A549 (cell line): ENCODE measurements around the gene SOHLH2. TPM values are rescaled to one million over a fixed set of nuclear protein-coding genes. Genes with fewer than 3 reads are reported as not detected.

Experiments
- ATAC-seq, 2 experiments: fragments of 200-7000 bp in 1 of 2; fragments of >200 bp in 1 of 2; cut with Nextera tagmentation in 1 of 2; cut with Tn5 transposase in 1 of 2; 3 replicates each; pipeline versions ENCODE4 v1.8.0 to v1.9.1; 2018 to 2020; ENCODE audit warnings: mild to moderate bottlenecking in 1 of 2, moderate library complexity in 1 of 2
- CTCF ChIA-PET: fragments of 300-600 bp; sonication (Branson Sonifier 250); formaldehyde crosslinking; extraction: SDS; loops from one replicate; lab custom pipeline; 2021; ENCODE audit warnings: antibody characterized with exemption, inconsistent platforms; lab: Yijun Ruan, JAX
- POLR2A ChIA-PET: fragments of 350-600 bp; formaldehyde crosslinking; extraction: SDS; loops from one replicate; lab custom pipeline; 2021; ENCODE audit warnings: antibody characterized with exemption, inconsistent platforms; lab: Yijun Ruan, JAX
- DNase-seq, 2 experiments: peaks; one replicate each; pipeline versions ENCODE4 v3.0.0 to v3.0.0-alpha.2; 2011 to 2016; ENCODE audit warnings: low read depth in 1 of 2, low spot score in 1 of 2
- FAIRE-seq: peaks from 2 replicates; lab custom pipeline; 2011; peaks lifted over from hg19 to GRCh38; lab: Jason Lieb, UNC
- H3K27ac ChIP-seq, 2 experiments: fragments of >200 bp; sonication (Bioruptor Twin); formaldehyde crosslinking; 3 replicates each; pipeline ENCODE4 v1.5.1; 2016 to 2017
- H3K4me1 ChIP-seq: fragments of >200 bp; sonication (Bioruptor Twin); formaldehyde crosslinking; 3 replicates; pipeline ENCODE4 v1.6.1; 2016
- H3K4me2 ChIP-seq: fragments of >200 bp; sonication (Bioruptor Twin); formaldehyde crosslinking; 3 replicates; pipeline ENCODE4 v1.6.1; 2016
- H3K4me3 ChIP-seq: fragments of >200 bp; sonication (Bioruptor Twin); formaldehyde crosslinking; 3 replicates; pipeline ENCODE4 v1.5.1; 2016
- H3K9me3 ChIP-seq: fragments of >200 bp; sonication (Bioruptor Twin); formaldehyde crosslinking; 3 replicates; pipeline ENCODE4 v1.6.1; 2016
- BCL3 ChIP-seq: fragments of >200 bp; sonication (Bioruptor Twin); formaldehyde crosslinking; IDR thresholded peaks from 3 replicates; pipeline ENCODE4 v1.6.1; 2016
- CBX2 ChIP-seq: fragments of 200-600 bp; sonication (generic); IDR thresholded peaks from 2 replicates; pipeline ENCODE4 v1.6.1; 2016; ENCODE audit warnings: low read depth, mild to moderate bottlenecking, borderline replicate concordance
- CHD2 ChIP-seq: fragments of 150-350 bp; IDR thresholded peaks from 2 replicates; pipeline ENCODE4 v1.6.1; 2014; ENCODE audit warnings: low read length; ENCODE audit not compliant: partially characterized antibody
- EHF ChIP-seq: fragments of 250-450 bp; sonication (Bioruptor Pico); IDR thresholded peaks from 2 replicates; pipeline ENCODE4 v1.5.0; 2020; ENCODE audit warnings: mild to moderate bottlenecking
- EHMT2 ChIP-seq: fragments of 200-600 bp; sonication (generic); IDR thresholded peaks from 2 replicates; pipeline ENCODE4 v1.6.1; 2016; ENCODE audit warnings: antibody characterized with exemption, low read depth, mild to moderate bottlenecking, moderate library complexity
- ELK1 ChIP-seq: fragments of 150-350 bp; IDR thresholded peaks from 2 replicates; pipeline ENCODE4 v1.6.1; 2014; ENCODE audit warnings: low read depth, mild to moderate bottlenecking, low read length
- GATA3 ChIP-seq: IDR thresholded peaks from 2 replicates; pipeline ENCODE4 v1.6.1; 2012; ENCODE audit warnings: borderline replicate concordance
- HDAC2 ChIP-seq: fragments of 200-600 bp; sonication (generic); IDR thresholded peaks from 2 replicates; pipeline ENCODE4 v1.6.1; 2016
- MAX ChIP-seq: IDR thresholded peaks from 2 replicates; pipeline ENCODE4 v1.6.1; 2012
- MYC ChIP-seq: IDR thresholded peaks from 2 replicates; pipeline ENCODE4 v1.6.1; 2012; ENCODE audit warnings: mild to moderate bottlenecking, inconsistent platforms, low read length, improper control_type of control experiment, borderline replicate concordance
- NR3C1 ChIP-seq: fragments of >200 bp; sonication (Bioruptor Twin); formaldehyde crosslinking; IDR thresholded peaks from 3 replicates; pipeline ENCODE4 v1.6.1; 2017
- PHF8 ChIP-seq: fragments of 200-600 bp; sonication (generic); IDR thresholded peaks from 2 replicates; pipeline ENCODE4 v1.6.1; 2016; ENCODE audit warnings: low read depth, mild to moderate bottlenecking, antibody characterized with exemption, moderate library complexity, borderline replicate concordance
- POLR2A ChIP-seq: IDR thresholded peaks from 2 replicates; pipeline ENCODE4 v1.6.1; 2012; ENCODE audit warnings: mild to moderate bottlenecking, low read length
- RARB ChIP-seq: fragments of 250-450 bp; sonication (Bioruptor Pico); IDR thresholded peaks from 2 replicates; pipeline ENCODE4 v1.8.0; 2021; ENCODE audit warnings: mild to moderate bottlenecking, moderate library complexity
- TFCP2L1 ChIP-seq: fragments of 250-450 bp; sonication (Bioruptor Pico); IDR thresholded peaks from 2 replicates; pipeline ENCODE4 v1.5.0; 2021; ENCODE audit warnings: mild to moderate bottlenecking
- USF2 ChIP-seq: fragments of 450-650 bp; IDR thresholded peaks from 2 replicates; pipeline ENCODE4 v1.6.1; 2014; ENCODE audit warnings: antibody characterized with exemption
- ZFP36 ChIP-seq: fragments of 450-650 bp; IDR thresholded peaks from 2 replicates; pipeline ENCODE4 v1.6.1; 2014; ENCODE audit warnings: borderline replicate concordance; ENCODE audit not compliant: partially characterized antibody
- ZSCAN20 ChIP-seq: fragments of 250-450 bp; sonication (Bioruptor Pico); IDR thresholded peaks from 2 replicates; pipeline ENCODE4 v1.8.0; 2022; ENCODE audit warnings: mild to moderate bottlenecking, moderate library complexity
- WGBS: methylation state at CpG from one replicate; pipeline ENCODE4 v1.1.6; 2017; ENCODE audit errors: missing lambda C conversion rate; 5-methylcytosine and 5-hydroxymethylcytosine counted together
- polyA plus RNA-seq, 4 experiments: library from polyadenylated mRNA; depleted of rRNA in 3 of 4; stranded (reverse); fragments of >200 nt; fragmentation: RNase III in 1 of 4; extraction: RNeasy Plus Mini Kit Qiagen cat#74134 plus additional on column Dnase treatment in 1 of 4; gene quantifications; 2 replicates in 3 of 4; 3 replicates in 1 of 4; pipeline ENCODE4 v1.2.3, GENCODE V29; 2011 to 2017
- TF ChIP-seq, protein P1 (sequence below): fragments of 250-450 bp; sonication (Bioruptor Pico); IDR thresholded peaks from 2 replicates; pipeline ENCODE4 v1.5.0; 2021; ENCODE audit warnings: mild to moderate bottlenecking, moderate library complexity, borderline replicate concordance
- TF ChIP-seq, protein P2 (sequence below): fragments of >200 bp; sonication (Bioruptor Twin); formaldehyde crosslinking; IDR thresholded peaks from 2 replicates; pipeline ENCODE4 v1.6.1; 2016

Gene SOHLH2
- polyA plus RNA-seq, 2 of the 4 experiments (the other 2 are of a cell fraction), result 0.14 TPM; not detected in 1

DNA sequence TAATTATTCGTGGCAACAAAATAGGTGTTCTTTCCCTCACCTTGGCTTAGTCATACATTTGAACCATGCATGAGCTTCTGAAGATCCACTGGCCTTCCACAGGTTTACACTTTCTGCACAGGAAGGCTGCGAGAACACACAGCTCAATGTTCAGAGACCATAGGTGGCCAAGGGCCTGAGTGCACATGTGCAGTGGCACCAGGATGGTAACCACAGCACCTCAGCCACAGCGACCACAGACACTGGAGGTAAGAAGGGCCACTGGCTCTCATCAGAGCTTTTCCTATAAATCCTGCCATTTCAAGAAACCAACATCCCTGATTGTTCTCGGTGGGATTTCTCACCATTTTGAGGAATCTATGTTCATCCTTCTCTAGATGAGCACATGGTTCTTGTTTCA is 84.8 kb downstream of the SOHLH2 start:
- H3K4me3 ChIP-seq, result no peak overlapping the region
- no peak overlapping the region for H3K4me2 ChIP-seq
- POLR2A ChIA-PET, result no interaction called here
- no peak overlapping the region for H3K27ac ChIP-seq
- no peaks in the 10 kb centered on the region for H3K4me1 ChIP-seq
- FAIRE-seq (no peak), DNase-seq (no peak), ATAC-seq (no peak)
- TF ChIP-seq POLR2A (no peak), TFCP2L1 (CRISPR knock-in tag) (no peak)
- TF ChIP-seq, protein P1, sequence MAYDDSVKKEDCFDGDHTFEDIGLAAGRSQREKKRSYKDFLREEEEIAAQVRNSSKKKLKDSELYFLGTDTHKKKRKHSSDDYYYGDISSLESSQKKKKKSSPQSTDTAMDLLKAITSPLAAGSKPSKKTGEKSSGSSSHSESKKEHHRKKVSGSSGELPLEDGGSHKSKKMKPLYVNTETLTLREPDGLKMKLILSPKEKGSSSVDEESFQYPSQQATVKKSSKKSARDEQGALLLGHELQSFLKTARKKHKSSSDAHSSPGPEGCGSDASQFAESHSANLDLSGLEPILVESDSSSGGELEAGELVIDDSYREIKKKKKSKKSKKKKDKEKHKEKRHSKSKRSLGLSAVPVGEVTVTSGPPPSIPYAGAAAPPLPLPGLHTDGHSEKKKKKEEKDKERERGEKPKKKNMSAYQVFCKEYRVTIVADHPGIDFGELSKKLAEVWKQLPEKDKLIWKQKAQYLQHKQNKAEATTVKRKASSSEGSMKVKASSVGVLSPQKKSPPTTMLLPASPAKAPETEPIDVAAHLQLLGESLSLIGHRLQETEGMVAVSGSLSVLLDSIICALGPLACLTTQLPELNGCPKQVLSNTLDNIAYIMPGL (CRISPR knock-in tag), result no peak
- no peaks in the 10 kb centered on the region for H3K9me3 ChIP-seq
- CTCF ChIA-PET, result no interaction called here
- WGBS, result 17% methylated on average over 3 of the region's 4 CpGs

DNA sequence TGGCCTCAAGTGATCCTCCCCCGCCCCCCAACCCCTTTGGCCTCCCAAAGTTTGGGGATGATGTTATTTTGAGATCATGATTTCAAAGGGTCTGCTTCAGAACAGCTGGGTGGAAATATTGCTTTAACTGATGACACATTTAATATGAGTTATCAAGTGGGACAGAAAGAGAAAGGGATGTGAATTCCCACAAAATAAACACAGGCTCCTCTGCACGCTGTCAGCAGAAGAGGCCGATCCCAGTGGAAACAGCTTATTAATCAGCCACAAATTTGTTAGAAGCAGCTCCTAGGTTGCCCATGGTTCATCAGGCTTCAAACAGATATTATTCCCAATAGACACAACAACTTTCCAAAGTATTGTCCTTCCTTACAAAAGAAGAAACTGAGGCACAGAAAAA is 87.9 kb downstream of the SOHLH2 start:
- ATAC-seq (no peak), DNase-seq (no peak), FAIRE-seq (no peak)
- H3K4me2 ChIP-seq, result no peak overlapping the region
- H3K4me1 ChIP-seq, result no peaks in the 10 kb centered on the region
- no peak overlapping the region for H3K27ac ChIP-seq
- H3K9me3 ChIP-seq, result no peaks in the 10 kb centered on the region
- no peak overlapping the region for H3K4me3 ChIP-seq
- WGBS, result 7% methylated on average over 3 of the region's 3 CpGs
- TF ChIP-seq HDAC2 (no peak), MYC (no peak)
- ChIA-PET CTCF (no interaction called here), POLR2A (no interaction called here)

- CTCF ChIA-PET, result no interaction called here
- TF ChIP-seq USF2 (no peak), EHMT2 (no peak), ELK1 (no peak), PHF8 (no peak), ZSCAN20 (CRISPR knock-in tag) (no peak), CHD2 (no peak)
- TF ChIP-seq, protein P1 (CRISPR knock-in tag), result no peak
- TF ChIP-seq, all 56 proteins: peak for 0
- DNase-seq (no peak), ATAC-seq (no peak), FAIRE-seq (no peak)
- POLR2A ChIA-PET, result no interaction called here
- H3K9me3 ChIP-seq, result no peaks in the 10 kb centered on the region
- no peak overlapping the region for H3K27ac ChIP-seq
- no peak overlapping the region for H3K4me2 ChIP-seq
- WGBS, result 45% methylated on average over 17 of the region's 28 CpGs
- H3K4me3 ChIP-seq, result no peak overlapping the region
- no peaks in the 10 kb centered on the region for H3K4me1 ChIP-seq
These were observed 88.5 kb downstream of the SOHLH2 start for GRCh38 chr13:36125841-36126240.

DNA sequence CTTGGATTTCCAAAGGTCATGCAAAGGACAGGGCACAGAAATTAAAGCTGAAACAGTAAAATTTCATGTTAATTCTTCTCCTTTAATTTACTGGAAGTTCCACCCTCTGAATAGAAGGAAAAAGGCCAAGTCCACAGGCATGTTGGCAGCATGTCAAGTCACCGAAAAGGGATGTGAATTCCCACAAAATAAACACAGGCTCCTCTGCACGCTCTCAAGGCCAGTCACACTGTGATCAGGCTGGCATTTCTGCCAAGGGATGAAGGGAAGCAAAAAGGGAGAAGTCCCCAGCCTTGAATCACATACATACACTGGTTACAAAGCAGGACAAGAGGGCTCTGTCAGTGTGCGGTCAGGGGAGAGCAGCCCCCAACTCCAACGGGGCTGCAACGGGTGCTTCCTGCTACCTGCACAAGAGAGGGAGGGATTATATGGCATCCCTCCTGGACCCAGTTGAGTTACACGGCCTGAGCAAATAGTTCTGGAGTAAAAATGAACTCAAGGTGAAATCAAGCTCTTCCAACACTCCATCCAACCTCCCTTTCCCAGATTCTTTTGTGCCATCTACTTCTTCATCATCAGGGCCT is 90.0 kb downstream of the SOHLH2 start:
- ChIA-PET CTCF (no interaction called here), POLR2A (no interaction called here)
- 5% methylated on average over 6 of the region's 6 CpGs for WGBS
- DNase-seq (no peak), ATAC-seq (no peak), FAIRE-seq (no peak)
- H3K4me2 ChIP-seq, result no peak overlapping the region
- H3K4me3 ChIP-seq, result no peak overlapping the region
- no peaks in the 10 kb centered on the region for H3K9me3 ChIP-seq
- no peak overlapping the region for H3K27ac ChIP-seq
- H3K4me1 ChIP-seq, result no peaks in the 10 kb centered on the region
- no peak for TF ChIP-seq EHF (CRISPR knock-in tag)
- TF ChIP-seq BCL3, result no peak
- TF ChIP-seq RARB (CRISPR knock-in tag), result no peak
- TF ChIP-seq ZFP36, result no peak
- no peak for TF ChIP-seq USF2
- no peak for TF ChIP-seq ELK1
- TF ChIP-seq MAX, result no peak
- TF ChIP-seq CBX2, result no peak
- TF ChIP-seq GATA3, result no peak
- TF ChIP-seq, protein P2, sequence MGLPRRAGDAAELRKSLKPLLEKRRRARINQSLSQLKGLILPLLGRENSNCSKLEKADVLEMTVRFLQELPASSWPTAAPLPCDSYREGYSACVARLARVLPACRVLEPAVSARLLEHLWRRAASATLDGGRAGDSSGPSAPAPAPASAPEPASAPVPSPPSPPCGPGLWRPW, result no peak
- no peak for TF ChIP-seq NR3C1
